ENCODE measurements around the gene KCNJ10.

Gene KCNJ10

DNA sequence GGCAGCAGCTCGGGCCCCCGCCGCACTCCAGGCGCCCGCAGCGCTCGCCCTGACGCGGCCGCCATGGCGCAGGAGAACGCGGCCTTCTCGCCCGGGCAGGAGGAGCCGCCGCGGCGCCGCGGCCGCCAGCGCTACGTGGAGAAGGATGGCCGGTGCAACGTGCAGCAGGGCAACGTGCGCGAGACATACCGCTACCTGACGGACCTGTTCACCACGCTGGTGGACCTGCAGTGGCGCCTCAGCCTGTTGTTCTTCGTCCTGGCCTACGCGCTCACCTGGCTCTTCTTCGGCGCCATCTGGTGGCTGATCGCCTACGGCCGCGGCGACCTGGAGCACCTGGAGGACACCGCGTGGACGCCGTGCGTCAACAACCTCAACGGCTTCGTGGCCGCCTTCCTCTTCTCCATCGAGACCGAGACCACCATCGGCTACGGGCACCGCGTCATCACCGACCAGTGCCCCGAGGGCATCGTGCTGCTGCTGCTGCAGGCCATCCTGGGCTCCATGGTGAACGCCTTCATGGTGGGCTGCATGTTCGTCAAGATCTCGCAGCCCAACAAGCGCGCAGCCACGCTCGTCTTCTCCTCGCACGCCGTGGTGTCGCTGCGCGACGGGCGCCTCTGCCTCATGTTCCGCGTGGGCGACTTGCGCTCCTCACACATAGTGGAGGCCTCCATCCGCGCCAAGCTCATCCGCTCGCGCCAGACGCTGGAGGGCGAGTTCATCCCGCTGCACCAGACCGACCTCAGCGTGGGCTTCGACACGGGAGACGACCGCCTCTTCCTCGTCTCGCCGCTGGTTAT lies 14.2 kb upstream of the KCNJ10 start:
- DNase-seq (ENCODE audit: low spot score): peak; percentile 62

DNA sequence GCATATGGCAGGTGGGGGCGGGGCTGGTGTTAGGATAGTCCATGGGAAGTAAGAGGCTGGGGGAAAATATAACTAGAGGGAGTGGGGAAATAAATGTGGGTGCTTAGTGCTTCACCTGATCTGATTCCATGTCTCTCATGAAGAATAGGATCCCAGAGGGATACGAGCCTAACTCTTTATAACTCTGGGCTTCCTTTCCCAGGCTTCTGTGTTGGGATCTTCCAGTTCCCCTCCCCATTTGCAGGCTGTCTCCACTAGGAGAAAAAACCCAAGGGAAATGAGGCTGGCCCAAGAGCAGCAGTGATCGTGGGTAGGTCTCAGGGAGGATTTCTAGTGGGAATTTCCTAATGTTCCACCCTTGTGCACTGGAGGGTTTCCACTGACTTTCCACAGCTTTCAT lies 13.0 kb upstream of the KCNJ10 start:
- no peak for DNase-seq (ENCODE audit: low spot score)

DNA sequence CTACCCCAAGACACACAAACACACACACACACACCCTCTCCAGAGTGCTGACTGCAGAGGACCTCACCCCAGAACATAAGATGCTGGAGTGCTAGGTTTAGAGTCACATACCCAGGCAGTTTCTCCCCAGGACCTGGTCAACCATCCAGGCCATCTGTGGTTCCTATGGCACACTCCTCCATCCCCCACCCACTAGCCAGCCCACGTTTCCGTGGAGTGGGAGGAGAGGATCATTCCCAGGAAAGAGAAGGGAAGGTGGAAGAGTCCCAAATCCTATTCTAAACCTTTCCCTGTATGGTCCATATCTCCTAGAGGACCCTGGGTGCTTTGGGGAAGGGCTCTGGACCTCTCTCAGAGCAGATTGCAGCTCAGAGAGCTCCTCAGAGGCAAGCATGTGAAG lies 12.5 kb upstream of the KCNJ10 start:
- DNase-seq (ENCODE audit: low spot score): no peak

DNA sequence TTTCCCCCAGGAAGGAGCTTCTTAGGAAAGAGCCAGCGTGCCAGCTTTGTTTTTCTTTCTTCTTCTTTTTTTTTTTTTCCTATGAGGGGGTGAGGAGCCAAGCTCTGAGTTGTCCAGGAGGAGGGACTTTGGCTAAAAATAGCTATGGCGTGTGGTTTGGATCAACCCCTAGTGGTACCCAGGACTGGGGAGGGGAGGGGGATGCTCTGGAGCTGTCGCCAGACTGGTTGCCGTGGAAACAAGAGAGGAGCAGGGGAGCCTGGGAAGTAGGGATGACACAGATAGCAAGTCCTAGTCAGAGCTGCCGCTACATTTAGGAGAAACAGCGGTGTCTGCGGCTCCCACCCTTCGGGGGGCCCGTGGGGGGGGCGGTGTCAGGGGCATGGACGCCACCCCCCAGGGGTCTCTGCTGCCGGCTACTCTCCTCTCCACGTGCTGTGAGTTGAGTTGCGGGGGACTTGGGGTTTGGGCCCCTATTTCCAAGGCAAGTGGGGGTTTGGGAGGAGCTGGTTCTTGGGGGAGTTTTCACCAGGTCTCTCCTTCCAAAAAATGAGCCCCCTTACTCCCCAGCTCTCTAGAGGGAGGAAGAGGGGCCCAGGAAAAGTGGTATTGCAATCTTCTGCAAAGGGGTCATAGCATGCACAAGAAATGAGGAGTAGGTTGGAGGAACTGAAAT lies 11.4 kb upstream of the KCNJ10 start, which contains the start of gene KCNJ9:
Gene KCNJ9, plus strand, starts transcription at position 278 of the 676 bp plus-strand sequence. CDS start 2,493 bp downstream, outside the sequence.
- DNase-seq (ENCODE audit: low spot score): no peak

DNA sequence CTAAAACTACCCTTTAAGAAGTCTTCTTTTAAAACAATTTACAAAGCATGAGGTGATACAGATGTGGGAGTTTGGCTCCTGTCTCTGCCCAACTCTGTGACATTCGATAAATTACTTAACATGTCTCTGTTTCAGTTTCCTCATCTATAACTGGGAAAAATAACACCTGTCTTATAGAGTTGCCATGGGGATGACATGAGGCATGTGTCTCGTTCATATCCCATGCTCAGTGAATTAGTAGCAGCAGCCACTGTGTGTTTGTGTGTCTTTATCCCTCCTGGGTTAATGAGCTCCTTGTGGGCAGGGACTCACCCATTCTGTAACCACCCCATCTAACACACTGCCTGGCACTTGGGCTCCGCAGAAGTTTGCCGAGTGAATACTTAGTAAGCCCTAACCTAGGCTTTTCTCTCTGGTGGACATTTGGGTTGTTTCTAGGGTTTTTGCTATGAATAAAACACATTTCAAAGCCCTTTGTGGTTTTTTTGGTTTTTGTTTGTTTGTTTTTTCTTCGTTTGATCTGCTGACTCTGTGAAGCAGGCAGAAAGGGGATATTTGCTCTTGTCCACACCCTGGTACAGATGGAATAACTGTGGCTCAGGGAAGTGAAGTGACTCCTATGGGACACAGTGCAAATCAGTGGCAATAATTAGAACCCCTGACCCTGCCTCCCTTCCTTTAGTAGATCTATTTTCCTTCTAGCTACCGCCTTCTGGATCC lies 10.6 kb upstream of the KCNJ10 start:
- no peak for DNase-seq (ENCODE audit: low spot score)

DNA sequence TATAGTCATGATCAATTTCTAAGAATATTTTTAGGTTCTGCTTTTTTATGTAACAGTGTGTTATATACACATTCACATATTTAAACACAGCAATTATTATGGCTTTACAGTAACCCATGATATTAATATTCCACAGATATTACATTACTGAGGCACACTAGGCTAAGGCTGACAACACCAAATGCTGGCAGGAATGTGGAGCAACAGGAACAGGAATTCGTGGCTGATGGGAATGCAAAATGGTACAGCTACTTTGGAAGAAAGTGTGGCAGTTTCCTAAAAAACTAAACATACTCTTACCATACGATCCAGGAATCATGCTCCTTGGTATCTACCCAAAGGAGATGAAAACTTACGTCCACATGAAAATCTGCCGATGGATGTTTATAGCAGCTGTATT lies 9.5 kb upstream of the KCNJ10 start:
- DNase-seq (ENCODE audit: low spot score): no peak

DNA sequence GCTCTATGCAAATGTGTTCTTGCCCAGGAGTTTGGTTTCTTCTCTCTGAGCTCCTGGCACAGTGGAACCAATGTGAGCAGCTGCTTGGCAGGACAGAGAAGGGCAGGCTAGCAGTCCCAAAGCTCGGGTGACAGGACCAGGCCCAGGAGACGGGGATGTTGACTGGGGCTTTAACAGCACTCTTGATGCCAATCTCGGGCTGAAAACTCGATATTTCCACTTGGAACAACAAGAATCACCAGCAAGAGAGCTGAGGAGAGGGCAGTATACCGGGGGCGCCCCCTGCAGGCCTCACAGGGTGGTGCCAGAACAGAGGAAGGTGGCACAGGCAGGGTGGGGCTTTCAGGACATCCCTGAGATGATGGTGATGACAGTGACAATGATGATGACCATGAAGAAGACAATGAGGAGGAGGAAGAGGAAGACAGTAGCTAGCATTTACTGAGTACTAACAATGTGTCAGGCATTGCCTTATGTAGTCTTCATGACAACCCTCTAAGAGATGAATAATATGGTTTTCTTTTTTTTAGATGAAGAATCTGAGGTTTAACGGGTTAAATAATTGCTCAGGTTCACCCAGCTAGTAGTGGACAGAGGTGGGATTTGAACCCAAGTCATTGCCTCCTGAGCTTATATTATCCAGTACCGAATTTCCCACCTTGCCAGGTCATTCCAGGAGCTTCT lies 8.7 kb upstream of the KCNJ10 start:
- DNase-seq (ENCODE audit: low spot score): peak; percentile 55

DNA sequence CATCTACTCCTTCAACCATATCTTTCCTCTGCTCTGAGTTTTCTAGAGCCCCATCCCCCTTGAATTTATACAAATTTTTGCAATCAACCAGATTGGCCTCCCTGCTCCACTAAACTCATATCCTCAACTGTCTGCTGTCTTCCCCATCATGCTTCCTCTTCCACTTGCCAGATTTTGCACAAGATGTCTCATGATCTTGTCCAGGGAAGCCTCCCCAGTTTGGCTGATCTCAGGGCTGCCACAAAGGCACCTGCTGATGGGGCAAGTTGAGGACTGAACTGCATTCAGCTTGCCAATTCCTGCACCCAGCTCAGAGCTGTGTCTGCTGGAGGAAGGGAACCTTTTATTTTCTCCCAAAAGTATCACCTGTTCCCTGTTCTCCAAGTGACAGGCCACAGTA lies 7.5 kb upstream of the KCNJ10 start:
- no peak for DNase-seq (ENCODE audit: low spot score)

DNA sequence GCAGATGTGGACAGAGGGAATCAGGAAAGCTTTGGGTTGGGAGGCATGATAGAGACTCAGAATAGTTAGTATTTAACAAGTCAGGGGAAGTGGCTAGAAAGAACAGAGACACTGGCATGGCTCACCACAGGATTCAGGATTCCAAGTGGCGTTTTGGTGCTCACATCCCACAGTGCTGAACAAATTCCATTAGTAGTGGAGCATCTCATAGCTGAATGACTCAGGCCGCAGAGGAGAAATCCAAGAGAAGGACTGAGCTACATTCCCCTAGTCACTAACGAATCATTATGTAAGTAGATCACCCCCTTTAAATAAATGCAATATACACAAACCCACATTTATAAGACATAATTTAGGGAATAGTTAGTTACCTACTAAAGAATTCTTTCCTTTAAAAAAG lies 6.3 kb upstream of the KCNJ10 start:
- DNase-seq (ENCODE audit: low spot score): no peak

DNA sequence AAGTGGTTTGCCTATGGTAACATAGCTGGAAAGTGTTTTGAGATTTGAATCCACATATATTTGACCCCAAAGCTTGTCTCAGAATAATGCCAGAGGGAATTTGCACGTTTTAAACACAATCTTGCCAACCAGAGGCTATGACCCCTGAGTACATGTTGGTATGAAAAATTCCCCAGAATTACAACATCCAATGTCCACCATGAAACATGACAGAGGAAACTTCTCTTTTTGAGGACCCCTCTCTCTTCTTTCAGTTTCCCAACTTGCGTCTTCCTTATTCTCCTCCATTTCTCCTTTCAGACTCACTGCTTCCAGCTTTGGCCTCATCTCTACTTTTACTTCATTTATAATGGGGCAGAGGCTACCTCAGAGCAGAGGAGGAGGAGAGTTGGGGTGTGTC lies 5.9 kb upstream of the KCNJ10 start:
- no peak for DNase-seq (ENCODE audit: low spot score)

DNA sequence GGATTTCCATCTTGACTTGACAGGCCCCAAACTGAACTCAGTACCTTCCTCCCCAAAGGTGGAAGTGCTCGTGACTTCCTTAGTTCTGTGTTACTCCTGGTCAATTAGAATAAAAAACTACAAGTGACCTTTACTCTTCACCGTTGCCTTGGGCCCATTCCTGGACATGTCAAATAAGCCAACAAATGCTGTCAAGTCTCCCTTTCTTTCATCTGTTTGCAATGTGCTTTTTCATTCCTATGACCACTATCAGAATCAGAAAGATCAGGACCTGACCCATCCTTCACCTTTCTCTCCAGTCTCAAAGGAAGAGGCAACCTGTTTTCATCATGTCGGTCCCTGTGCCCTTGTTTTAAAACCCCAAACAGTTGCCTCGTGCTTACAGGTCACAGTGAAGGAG lies 4.9 kb upstream of the KCNJ10 start:
- DNase-seq (ENCODE audit: low spot score): no peak

DNA sequence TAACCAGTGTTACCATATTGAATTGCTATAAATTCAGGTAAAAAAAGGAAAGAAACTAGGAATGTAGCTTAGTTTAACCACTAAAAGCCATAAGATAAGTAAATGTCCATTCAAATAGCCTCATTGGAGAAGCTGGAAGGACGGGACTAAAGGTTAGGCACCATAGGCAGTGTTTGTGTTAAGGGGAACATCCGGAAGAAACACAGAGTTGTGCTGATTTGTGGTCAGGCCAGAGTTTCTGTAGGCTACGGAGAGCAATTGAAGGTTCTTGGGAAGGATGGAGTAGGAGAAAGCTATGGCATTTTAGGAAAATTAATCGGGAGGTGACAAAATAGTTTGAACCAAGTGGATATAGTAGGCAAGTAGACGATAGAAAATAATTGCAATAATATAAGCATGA lies 1.3 kb upstream of the KCNJ10 start:
- no peak for DNase-seq (ENCODE audit: low spot score)

DNA sequence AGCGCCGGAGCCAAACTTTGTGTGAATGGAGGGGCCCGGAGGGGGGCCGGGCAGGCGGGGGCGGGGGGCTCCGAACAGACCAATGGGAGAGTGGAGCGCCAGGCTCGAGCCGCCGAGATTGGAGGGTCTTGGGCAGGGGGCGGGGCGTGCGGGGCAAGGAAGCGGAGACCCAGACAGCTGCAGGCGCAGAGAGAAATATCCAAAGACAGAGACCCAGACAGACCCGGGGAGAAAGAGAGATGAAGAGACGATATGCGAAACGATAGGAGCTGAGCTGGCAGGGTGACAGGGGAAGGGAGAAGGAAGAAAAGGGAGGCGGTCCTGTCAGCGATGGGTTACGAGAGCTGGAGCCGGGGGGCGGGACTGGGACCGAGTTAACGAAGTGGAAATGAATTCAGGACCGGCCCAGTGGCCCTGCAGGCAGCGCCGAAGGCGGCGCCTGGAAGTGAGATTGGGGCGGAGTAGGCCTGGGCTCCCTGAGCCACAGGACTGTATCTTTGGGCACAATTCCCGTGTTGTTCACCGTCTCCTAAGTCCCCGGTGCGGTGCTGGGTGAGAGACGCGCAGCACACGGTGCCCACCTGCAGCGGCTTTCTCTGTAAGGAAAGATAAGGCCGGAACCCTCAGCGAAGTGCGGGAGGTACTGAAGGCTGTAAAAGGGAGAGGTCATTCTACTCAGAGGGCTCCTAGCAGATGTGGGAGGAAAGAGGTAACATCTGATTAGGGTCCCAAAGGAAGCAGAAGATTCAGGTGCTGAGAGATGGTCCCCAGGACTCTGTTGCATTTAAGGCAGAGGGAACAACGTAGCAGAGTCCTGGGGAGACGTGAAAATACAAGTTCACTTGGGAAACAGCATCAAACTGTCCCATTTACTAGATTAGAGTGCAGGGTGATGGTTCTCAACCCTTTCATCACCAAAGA lies 543 bp upstream of the KCNJ10 start:
- no peak for DNase-seq (ENCODE audit: low spot score)

DNA sequence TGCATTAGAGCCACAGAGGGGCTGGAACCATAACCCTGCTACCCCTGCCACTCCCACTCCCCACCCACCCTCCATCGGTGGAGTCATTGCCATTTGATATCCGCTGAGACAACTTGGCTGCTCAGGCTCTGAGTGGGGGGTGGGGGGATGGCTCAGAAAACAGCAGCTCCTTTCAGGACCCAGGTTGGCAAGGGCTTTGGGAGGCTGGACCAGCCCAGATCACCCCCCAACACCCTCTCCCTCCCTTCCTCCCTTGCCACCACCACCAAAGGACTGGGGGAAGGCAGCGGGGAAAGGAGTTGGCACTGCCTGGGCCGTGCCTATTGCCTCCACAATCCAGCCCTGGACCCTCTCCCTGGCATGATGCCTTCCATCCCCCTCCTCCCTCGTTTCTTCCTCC lies 1.7 kb downstream of the KCNJ10 start:
- DNase-seq (ENCODE audit: low spot score): no peak

DNA sequence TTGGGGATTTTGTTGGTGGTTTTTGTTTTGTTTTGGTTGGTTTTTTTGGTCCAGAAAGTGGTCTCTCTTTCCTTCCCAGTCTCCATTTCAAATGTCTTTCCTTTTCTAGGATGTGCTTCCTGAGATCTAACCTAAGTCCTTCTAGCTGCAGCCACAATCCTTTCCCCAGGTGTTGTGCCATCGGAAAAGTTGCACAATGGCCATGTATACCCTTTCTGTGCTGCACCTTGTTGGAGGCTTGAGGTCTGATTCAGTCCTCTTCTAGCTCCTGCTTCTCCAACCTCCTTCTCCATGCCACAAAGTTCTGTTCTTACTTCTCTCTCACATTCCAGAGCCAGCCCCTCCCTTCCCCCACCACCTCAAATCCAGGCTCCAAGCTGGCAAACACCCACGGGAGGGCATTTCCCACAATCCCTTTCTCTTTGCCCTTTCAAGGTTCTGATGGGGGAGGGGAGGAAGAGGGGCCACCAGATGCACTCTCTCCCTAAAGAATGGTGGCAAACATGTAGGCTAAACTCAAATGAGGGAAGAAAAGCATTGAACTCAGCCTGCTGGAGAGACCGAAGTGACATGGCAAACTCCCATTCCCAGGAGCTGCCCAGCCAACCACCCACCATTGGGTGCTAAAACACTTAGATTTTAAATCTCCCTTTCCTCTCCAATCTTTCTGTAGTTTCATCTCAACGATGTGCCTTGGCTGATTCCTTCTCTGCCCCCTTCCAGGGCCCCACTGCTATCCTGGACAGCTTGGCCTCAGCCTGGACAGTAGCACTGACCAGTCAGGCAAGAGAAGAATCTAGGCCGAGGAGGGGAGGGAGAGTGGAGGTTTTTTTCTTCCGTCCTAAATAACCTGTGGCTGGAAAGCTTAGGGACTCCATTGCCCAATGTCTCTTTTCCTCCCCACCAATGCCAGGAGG lies 2.9 kb downstream of the KCNJ10 start:
- DNase-seq (ENCODE audit: low spot score): no peak

DNA sequence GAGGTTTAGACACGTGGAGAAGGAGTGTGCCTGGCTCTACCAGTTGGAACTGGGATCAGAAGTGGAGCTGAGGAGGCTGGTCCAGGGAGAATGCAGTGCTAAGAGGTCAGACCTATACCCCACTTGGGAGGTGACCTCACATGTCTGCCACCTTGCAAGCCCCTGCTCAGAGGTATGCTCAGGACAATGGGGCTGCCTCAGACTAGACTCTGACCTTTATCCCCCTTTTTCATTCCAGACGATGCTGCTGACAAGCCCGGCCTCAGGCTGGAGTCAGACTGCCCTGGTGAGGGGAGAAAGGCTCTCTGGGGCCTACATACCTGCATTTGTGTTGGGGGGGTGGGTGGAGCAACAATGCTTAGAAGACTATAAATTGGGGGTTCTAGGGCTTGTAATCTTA lies 5.2 kb downstream of the KCNJ10 start:
- DNase-seq (ENCODE audit: low spot score): no peak

DNA sequence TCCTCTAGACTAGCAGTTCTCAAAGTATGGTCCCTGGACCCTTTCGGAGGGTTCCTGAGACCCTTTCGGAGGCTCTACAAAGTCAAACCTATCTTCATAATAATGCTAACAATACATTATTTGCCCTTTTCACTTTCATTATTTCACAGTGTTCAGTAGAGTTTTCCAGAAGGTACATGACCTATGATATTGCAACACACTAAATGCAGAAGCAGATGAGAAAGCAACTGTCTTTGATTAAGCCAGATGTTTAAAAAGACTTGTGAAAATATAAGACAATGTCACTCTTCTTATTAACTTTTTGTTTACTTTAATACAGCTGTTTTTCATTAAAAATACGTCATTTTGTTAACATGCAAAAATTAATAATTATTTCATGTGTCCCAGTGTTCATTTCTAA lies 5.8 kb downstream of the KCNJ10 start:
- no peak for DNase-seq (ENCODE audit: low spot score)

DNA sequence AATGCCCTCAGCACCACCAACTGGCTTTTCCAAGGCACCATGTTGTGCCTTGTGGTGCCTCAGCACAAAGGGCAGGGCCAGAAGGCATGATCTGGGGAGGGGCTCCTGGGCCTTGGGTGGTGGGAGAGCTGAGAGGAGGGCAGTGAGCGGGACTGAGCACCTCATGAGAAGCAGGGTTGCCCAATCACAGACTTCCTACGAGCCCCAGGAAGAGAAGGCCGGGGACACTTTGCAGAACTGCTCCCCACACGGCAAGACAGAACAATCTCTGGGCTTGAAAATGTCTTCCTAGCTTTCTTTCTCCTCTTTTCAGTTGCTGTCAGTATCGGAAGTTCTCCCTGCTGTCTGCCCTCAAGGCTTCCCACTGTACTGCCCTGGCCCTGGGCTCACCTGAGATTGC lies 6.8 kb downstream of the KCNJ10 start:
- no peak for DNase-seq (ENCODE audit: low spot score)

DNA sequence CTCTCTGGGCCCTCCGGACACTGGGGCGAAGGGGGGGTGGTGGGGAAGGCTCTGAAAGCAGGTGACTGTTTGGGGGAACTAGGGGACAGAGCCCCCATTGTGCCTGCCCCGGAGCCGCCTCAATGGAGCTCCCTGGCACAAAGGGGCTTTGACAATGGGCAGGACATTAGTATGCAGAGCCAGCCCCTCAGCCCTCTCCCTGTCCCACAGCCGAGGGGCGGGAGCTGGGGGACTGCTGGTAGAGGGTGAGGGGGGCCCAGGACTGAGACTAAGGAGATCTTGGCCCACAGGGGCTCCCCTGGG lies 7.8 kb downstream of the KCNJ10 start:
- DNase-seq (ENCODE audit: low spot score): no peak

All from hematopoietic multipotent progenitor cell treated with erythropoietin and hydrocortisone succinate and interleukin-3 and kit ligand, for 17 days (in vitro differentiated cells).